Fibroblast of mammary gland (primary cell): Measurements from ENCODE around the gene MYO1D.

Experiments used
- DNase-seq: peaks from one replicate; pipeline ENCODE4 v3.0.0-alpha.2; 2010; ENCODE audit warnings: low read depth
- H3K4me3 ChIP-seq: 2 replicates; pipeline ENCODE4 v1.5.1; 2011; ENCODE audit warnings: low read depth, mild to moderate bottlenecking, low read length, moderate library complexity; ENCODE audit not compliant: control insufficient read depth
- CTCF ChIP-seq: conservative IDR thresholded peaks from 2 replicates; pipeline ENCODE4 v1.5.1; 2011; ENCODE audit warnings: low read depth, low read length, inconsistent platforms; ENCODE audit not compliant: control insufficient read depth, insufficient read depth

Gene MYO1D

GRCh38 chr17:32621612-32622312 lies 255.2 kb downstream of the MYO1D start:
- peak; percentile 60 for DNase-seq

DNA sequence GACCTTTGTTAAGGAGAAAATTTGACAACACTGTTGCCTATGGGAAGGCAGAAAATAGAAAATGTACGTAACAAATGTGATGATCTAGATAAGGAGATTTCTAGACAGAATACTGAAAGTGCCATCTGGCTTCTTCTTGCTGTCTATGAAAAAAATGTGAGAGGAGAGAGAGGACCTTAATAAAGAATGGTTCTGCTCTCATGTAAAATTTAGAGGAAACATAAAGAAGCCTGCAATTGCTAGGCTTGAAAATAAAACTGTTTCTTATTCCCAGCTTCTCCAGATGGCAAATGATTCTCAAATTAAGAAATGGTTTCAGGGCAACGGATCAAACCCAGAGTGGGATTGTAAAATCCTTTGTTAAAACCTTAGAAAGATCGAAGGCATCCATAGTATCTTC lies 261.6 kb downstream of the MYO1D start:
- H3K4me3 ChIP-seq: no peak overlapping the region
- TF ChIP-seq CTCF: no peak
- no peak for DNase-seq

More at GRCh38 chr17:32621612-32622312, 255.2 kb downstream of the MYO1D start:
- no peak overlapping the region for H3K4me3 ChIP-seq
- TF ChIP-seq CTCF: no peak

DNA sequence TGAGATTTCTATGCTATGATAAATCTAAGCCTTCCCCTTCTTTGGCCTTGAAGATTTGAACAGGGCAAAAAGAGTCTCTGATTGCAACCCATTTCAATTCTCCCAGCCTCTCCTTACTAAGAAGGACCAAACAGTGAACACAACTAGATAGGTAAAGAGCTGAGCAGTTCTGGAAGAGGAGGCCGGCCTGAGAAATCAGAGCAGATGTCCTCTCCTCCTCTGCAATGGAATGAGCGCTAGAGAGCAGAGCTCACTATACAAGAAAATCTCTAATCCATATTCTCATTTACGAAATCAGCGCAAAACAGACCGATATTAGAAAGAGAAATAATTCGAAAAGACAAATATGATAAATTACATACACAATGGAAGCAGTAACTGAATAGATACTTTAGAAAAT lies 266.0 kb downstream of the MYO1D start:
- H3K4me3 ChIP-seq: no peak overlapping the region
- DNase-seq: no peak
- TF ChIP-seq CTCF: no peak

DNA sequence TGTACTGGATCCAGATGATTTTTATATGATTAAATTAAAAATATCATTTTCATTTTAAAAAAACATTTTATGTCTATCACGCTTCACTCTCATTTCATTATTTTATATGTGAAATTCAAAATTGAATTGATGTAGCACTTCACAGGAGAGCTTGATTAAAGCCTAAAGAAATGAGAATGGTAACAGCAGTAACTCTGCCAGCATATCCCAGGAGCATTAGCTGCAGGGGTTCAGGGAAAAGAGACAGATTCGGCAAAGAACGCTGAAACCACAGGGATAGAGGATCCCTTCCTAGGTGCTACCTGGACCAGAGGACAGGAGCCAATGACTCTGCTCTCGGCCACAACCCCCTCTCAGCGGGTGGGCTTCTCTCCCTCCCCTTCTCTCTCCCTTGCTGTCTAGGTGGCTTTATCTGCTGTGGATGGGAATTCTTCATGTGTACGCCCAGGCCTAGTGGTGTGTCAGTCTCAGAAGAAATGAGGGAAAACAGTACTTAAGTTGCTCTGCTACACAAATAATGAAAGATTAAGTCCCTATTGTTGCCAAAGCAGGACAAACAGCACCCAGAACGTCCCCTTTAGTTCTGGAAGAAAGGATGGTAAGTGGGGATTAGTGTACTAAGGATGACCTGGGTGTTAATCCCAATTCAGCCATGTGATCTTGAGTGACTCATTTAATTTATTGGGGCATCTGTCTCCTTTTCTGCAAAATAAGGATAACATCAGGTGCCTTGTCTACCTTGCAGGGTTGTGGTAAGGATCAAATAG lies 266.9 kb downstream of the MYO1D start:
- no peak for DNase-seq
- no peak for TF ChIP-seq CTCF
- H3K4me3 ChIP-seq: no peak overlapping the region

- DNase-seq: peak; percentile 10
- peak; percentile 4 for TF ChIP-seq CTCF
- no peak overlapping the region for H3K4me3 ChIP-seq
These were observed 267.8 kb downstream of the MYO1D start for GRCh38 chr17:32609085-32609484.

DNA sequence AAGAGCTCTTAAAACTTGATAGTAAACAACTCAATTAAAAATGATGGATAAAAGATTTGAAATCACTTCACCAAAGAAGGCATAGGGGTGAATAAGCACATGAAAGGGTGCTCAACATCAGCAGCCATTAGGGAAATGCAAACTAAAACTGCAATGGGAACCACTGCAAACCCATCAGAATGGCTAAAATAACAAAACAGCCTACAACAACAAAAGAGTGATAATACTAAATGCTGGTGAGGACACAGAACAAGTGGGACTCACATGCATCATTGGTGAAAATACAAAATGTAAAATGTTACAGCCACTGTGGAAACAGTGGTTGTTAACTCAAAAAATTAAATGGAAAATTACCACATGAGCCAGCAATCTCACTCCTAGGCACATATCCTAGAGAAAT lies 268.7 kb downstream of the MYO1D start:
- no peak for TF ChIP-seq CTCF
- DNase-seq: no peak
- H3K4me3 ChIP-seq: no peak overlapping the region

DNA sequence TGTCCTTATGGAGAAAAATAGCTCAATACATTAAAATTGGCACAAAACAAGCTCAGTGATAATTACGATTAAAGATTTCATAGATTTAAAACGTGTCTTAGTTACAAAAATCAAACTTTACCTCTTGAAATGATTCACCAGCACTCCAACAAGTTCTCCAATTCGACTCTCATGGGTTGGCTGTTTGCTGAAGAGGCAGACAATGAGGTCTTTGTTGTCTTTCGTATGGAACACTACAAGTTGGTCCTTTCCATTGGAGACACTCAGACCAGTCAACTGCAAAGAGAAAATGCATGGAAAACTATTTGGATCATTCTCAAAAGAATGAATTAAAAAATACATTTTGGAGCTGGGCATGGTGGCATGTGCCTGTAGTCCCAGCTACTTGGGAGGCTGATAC lies 272.0 kb downstream of the MYO1D start:
- TF ChIP-seq CTCF: no peak
- DNase-seq: no peak
- H3K4me3 ChIP-seq: no peak overlapping the region
